SU-DHL-6 (cell line): Measurements from ENCODE around the gene TRPM2.

Source experiments
- H2AFZ ChIP-seq: fragments of 200-600 bp; sonication (generic); 2 replicates; pipeline ENCODE4 v1.6.1; 2014; ENCODE audit warnings: low read depth, mild to moderate bottlenecking, moderate library complexity, mixed read lengths, antibody characterized with exemption, low read length; ENCODE audit not compliant: severe bottlenecking
- H3F3A ChIP-seq: fragments of 200-600 bp; shearing (Covaris generic); 2 replicates; pipeline ENCODE4 v1.6.0; 2016; ENCODE audit warnings: antibody characterized with exemption, mild to moderate bottlenecking; ENCODE audit not compliant: insufficient read depth
- H3K27ac ChIP-seq: fragments of 200-600 bp; sonication (generic); 2 replicates; pipeline ENCODE4 v1.5.1; 2016; ENCODE audit warnings: low read depth, mild to moderate bottlenecking, low read length, moderate library complexity, mixed read lengths
- H3K27me3 ChIP-seq: fragments of 200-600 bp; sonication (generic), shearing (Covaris generic); 2 replicates; pipeline ENCODE4 v1.6.0; 2014; ENCODE audit warnings: mild to moderate bottlenecking, low read length
- H3K36me3 ChIP-seq: fragments of 200-600 bp; sonication (generic); 2 replicates; pipeline ENCODE4 v1.6.1; 2014; ENCODE audit warnings: mild to moderate bottlenecking, low read length, mixed read lengths
- H3K4me2 ChIP-seq: fragments of 300-600, 200-600 bp; shearing (Covaris generic), sonication (generic); 2 replicates; pipeline ENCODE4 v1.6.0; 2014; ENCODE audit warnings: low read length, low read depth, mild to moderate bottlenecking; ENCODE audit not compliant: poor library complexity, severe bottlenecking
- H3K4me3 ChIP-seq: fragments of 200-600 bp; sonication (generic); 2 replicates; pipeline ENCODE4 v1.5.1; 2014; ENCODE audit warnings: antibody characterized with exemption, low read length, mild to moderate bottlenecking, mixed read lengths; ENCODE audit not compliant: insufficient read depth, poor library complexity, severe bottlenecking
- H3K79me2 ChIP-seq: fragments of 200-600 bp; sonication (generic); 2 replicates; pipeline ENCODE4 v1.6.1; 2014; ENCODE audit warnings: mild to moderate bottlenecking, low read length, moderate library complexity; ENCODE audit not compliant: insufficient read depth
- H3K9ac ChIP-seq: fragments of 200-600 bp; sonication (generic); 2 replicates; pipeline ENCODE4 v1.7.0; 2014; ENCODE audit warnings: mild to moderate bottlenecking, low read length
- H3K9me2 ChIP-seq: fragments of 200-600 bp; sonication (generic); replicated peaks from 2 replicates; pipeline ENCODE4 v1.6.1; 2014; ENCODE audit warnings: low read length; ENCODE audit not compliant: insufficient read depth
- H3K9me3 ChIP-seq: fragments of 200-600 bp; sonication (generic); 2 replicates; pipeline ENCODE4 v1.6.1; 2014; ENCODE audit warnings: low read length, mixed read lengths; ENCODE audit not compliant: insufficient read depth
- H4K20me1 ChIP-seq: fragments of 200-600 bp; sonication (generic); 2 replicates; pipeline ENCODE4 v1.6.1; 2014; ENCODE audit warnings: low read depth, mild to moderate bottlenecking, antibody characterized with exemption, low read length, moderate library complexity, mixed read lengths
- EZH2phosphoT487 ChIP-seq: fragments of 200-600 bp; sonication (generic), shearing (Covaris generic); conservative IDR thresholded peaks from 2 replicates; pipeline ENCODE4 v1.6.1; 2018; ENCODE audit warnings: mild to moderate bottlenecking, antibody characterized with exemption, low read length, moderate library complexity, mixed read lengths
- TF ChIP-seq, protein P1 (sequence below): fragments of 200-600 bp; sonication (generic); IDR thresholded peaks from one replicate; pipeline ENCODE4 v1.5.1; 2017; ENCODE audit warnings: antibody characterized with exemption, mild to moderate bottlenecking, low read length, moderate library complexity; ENCODE audit not compliant: insufficient read depth, poor library complexity, severe bottlenecking

TRPM2 gene

DNA sequence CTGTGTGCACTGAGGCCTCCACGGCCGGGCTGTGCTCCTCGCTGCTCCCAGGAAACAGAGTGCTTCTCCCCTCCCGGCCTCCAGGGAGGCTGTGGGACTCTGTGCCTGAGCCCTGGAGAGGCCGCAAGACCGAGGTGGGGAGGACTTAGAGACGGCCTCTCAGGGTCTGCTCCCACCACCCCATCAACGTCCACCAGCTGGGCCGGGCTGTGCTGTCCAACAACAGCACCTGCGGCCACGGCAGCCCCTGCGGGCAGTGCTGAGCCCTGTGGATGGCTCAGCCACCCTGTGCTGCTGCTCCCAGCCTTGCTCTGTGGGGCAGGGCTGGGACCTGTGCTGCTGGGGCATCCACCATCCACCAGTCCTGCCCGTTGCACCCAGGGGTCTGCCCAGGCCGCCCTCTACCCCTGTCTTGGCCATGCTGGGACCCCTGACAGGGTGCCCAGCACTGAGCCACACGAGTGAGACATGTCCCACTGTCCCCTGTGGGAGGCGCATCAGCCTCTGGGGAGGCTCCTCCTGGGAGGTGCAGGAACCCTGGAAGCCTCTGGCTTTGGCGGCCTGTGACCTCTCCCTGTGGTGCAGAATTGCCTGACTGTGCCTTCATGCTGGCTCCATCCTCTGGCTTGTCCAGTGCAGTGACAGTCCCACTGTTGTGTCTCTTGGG is 70.7 kb downstream of the TRPM2 start:
- Histone ChIP-seq H2AFZ (no peak overlapping the region), H3K9me3 (peaks cover 12% of the 10 kb centered on the region; the same call in 1 of the 2 replicates), H3K9me2 (no peaks in the 10 kb centered on the region), H4K20me1 (no peaks in the 10 kb centered on the region), H3K27ac (no peak overlapping the region), H3K79me2 (no peaks in the 10 kb centered on the region), H3K4me3 (no peak overlapping the region), H3K4me2 (no peak overlapping the region), H3F3A (no peaks in the 10 kb centered on the region), H3K36me3 (no peaks in the 10 kb centered on the region), H3K9ac (no peak overlapping the region), H3K27me3 (no peaks in the 10 kb centered on the region)
- TF ChIP-seq EZH2phosphoT487: no peak
- TF ChIP-seq, protein P1, sequence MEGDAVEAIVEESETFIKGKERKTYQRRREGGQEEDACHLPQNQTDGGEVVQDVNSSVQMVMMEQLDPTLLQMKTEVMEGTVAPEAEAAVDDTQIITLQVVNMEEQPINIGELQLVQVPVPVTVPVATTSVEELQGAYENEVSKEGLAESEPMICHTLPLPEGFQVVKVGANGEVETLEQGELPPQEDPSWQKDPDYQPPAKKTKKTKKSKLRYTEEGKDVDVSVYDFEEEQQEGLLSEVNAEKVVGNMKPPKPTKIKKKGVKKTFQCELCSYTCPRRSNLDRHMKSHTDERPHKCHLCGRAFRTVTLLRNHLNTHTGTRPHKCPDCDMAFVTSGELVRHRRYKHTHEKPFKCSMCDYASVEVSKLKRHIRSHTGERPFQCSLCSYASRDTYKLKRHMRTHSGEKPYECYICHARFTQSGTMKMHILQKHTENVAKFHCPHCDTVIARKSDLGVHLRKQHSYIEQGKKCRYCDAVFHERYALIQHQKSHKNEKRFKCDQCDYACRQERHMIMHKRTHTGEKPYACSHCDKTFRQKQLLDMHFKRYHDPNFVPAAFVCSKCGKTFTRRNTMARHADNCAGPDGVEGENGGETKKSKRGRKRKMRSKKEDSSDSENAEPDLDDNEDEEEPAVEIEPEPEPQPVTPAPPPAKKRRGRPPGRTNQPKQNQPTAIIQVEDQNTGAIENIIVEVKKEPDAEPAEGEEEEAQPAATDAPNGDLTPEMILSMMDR: no peak

DNA sequence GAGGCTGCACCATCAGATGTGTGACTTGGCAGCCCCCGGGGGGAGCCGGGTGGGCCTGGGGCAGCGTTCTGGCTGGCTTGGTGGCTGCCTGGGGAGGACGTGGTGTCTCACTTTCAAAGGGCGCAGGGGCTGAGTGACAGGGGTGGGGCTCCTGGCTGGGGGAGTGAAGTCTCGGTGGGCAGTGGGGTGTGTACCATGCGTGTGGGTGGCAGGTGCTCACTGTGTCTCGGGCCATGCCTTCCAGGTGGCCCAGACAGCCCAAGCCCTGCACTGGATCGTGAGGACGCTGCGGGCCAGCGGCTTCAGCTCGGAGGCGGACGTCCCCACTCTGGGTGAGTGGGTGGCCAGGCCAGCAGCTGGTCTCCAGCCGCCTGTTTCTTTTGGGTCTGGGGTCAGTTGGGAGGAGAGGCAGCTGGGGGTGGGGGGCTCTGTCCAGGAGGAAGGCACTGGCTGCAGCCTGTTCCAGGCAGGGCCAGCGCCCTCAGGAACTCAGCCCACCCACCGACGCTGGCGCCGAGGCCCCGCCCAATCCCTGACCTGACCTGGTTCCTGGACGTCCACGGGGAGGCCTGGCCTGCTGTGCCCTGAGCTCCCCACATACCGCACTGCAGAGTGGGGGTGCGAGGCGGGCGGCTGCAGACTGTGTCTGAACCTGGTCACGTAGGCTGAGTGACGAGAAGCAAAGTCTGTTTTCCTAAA is 71.3 kb downstream of the TRPM2 start:
- H3K9me3 ChIP-seq: peaks cover 6% of the 10 kb centered on the region; the same call in 1 of the 2 replicates
- no peaks in the 10 kb centered on the region for H3K36me3 ChIP-seq
- no peak for TF ChIP-seq EZH2phosphoT487
- TF ChIP-seq, protein P1: no peak
- no peaks in the 10 kb centered on the region for H3K27me3 ChIP-seq
- H2AFZ ChIP-seq: no peak overlapping the region
- H3K79me2 ChIP-seq: no peaks in the 10 kb centered on the region
- no peak overlapping the region for H3K27ac ChIP-seq
- no peaks in the 10 kb centered on the region for H3F3A ChIP-seq
- no peak overlapping the region for H3K9ac ChIP-seq
- no peaks in the 10 kb centered on the region for H4K20me1 ChIP-seq
- no peak overlapping the region for H3K4me2 ChIP-seq
- no peak overlapping the region for H3K4me3 ChIP-seq
- H3K9me2 ChIP-seq: no peaks in the 10 kb centered on the region

GRCh38 chr21:44425307-44425894 is 72.0 kb downstream of the TRPM2 start:
- no peak overlapping the region for H2AFZ ChIP-seq
- no peaks in the 10 kb centered on the region for H3K36me3 ChIP-seq
- H3K27me3 ChIP-seq: no peaks in the 10 kb centered on the region
- H3K9me2 ChIP-seq: no peaks in the 10 kb centered on the region
- H3K27ac ChIP-seq: no peak overlapping the region
- no peak overlapping the region for H3K9ac ChIP-seq
- H3K4me3 ChIP-seq: no peak overlapping the region
- no peaks in the 10 kb centered on the region for H4K20me1 ChIP-seq
- TF ChIP-seq, protein P1: no peak
- no peak for TF ChIP-seq EZH2phosphoT487
- H3K9me3 ChIP-seq: peaks cover 6% of the 10 kb centered on the region; the same call in 1 of the 2 replicates
- H3F3A ChIP-seq: no peaks in the 10 kb centered on the region
- no peak overlapping the region for H3K4me2 ChIP-seq
- H3K79me2 ChIP-seq: no peaks in the 10 kb centered on the region
